HG03039 (cell line): ENCODE measurements around the gene RIPOR3.
A peak's percentile ranks its signal among the peaks of the same experiment; 100 is the strongest.

ENCODE experiments used
- ATAC-seq: cut with Tn5 transposase; IDR thresholded peaks from one replicate; pipeline ENCODE4 v1.9.1; 2021; ENCODE audit warnings: mild to moderate bottlenecking, moderate library complexity; ENCODE audit not compliant: unreplicated experiment

Gene RIPOR3

GRCh38 chr20:50690650-50691572, at the start of gene RIPOR3:
TSS of gene RIPOR3 (minus strand) at chr20:50691542. CDS start at chr20:50691128, 414 bp downstream.
- ATAC-seq: no peak

- no peak for ATAC-seq
Observed at GRCh38 chr20:50737352-50737751, 46.0 kb upstream of the RIPOR3 start.

GRCh38 chr20:50735813-50736212, 44.5 kb upstream of the RIPOR3 start:
- ATAC-seq: no peak

GRCh38 chr20:50734730-50735679, 43.7 kb upstream of the RIPOR3 start:
- no peak for ATAC-seq

- ATAC-seq: no peak
Observed at GRCh38 chr20:50733644-50734349, 42.5 kb upstream of the RIPOR3 start.

GRCh38 chr20:50731930-50732690, 40.8 kb upstream of the RIPOR3 start:
- no peak for ATAC-seq

GRCh38 chr20:50731055-50731929, 40.0 kb upstream of the RIPOR3 start, which contains the start of gene PARD6B:
TSS of gene PARD6B (plus strand) at chr20:50731580. CDS start at chr20:50731787, 207 bp downstream.
- peak; percentile 74 for ATAC-seq

GRCh38 chr20:50730765-50731054, 39.4 kb upstream of the RIPOR3 start:
- no peak for ATAC-seq

- ATAC-seq: no peak
Observed at GRCh38 chr20:50729901-50730764, 38.8 kb upstream of the RIPOR3 start.

GRCh38 chr20:50728981-50729874, 37.9 kb upstream of the RIPOR3 start:
- no peak for ATAC-seq

- no peak for ATAC-seq
Observed at GRCh38 chr20:50728486-50728980, 37.2 kb upstream of the RIPOR3 start.

- ATAC-seq: no peak
Observed at GRCh38 chr20:50727792-50728485, 36.6 kb upstream of the RIPOR3 start.

GRCh38 chr20:50726955-50727791, 35.8 kb upstream of the RIPOR3 start:
- ATAC-seq: no peak

- ATAC-seq: no peak
Observed at GRCh38 chr20:50725724-50726005, 34.3 kb upstream of the RIPOR3 start.

- ATAC-seq: no peak
Observed at GRCh38 chr20:50724851-50725723, 33.7 kb upstream of the RIPOR3 start.
